Measurements from ENCODE around the gene C2CD4C.
"Not testable (repeated sequence)": the region's sequence is repeated elsewhere in the genome, so short reads cannot be mapped to it uniquely, and the experiment has no call there.

Gene C2CD4C, protein sequence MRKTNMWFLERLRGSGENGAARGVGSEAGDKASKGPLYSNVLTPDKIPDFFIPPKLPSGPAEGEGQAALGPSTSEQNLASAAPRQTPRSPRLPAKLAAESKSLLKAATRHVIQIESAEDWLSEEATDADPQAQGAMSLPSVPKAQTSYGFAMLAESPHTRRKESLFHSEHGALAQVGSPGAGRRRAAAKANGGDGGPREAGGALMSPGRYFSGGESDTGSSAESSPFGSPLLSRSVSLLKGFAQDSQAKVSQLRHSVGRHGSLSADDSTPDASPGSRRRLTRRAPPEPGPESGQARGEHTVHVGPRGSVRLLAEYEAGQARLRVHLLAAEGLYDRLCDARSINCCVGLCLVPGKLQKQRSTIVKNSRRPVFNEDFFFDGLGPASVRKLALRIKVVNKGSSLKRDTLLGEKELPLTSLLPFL

GRCh38 chr19:408902-409515, at the start of gene C2CD4C:
C2CD4C (minus strand) TSS chr19:409147; CDS start chr19:408361, 786 bp downstream.
- DNase-seq (ENCODE audit: low read depth in 3 of 3): peak in 1 of 3 experiments; percentile 31

GRCh38 chr19:458091-459042, 49.4 kb upstream of the C2CD4C start:
- DNase-seq (ENCODE audit: low read depth in 3 of 3): no peak

DNA sequence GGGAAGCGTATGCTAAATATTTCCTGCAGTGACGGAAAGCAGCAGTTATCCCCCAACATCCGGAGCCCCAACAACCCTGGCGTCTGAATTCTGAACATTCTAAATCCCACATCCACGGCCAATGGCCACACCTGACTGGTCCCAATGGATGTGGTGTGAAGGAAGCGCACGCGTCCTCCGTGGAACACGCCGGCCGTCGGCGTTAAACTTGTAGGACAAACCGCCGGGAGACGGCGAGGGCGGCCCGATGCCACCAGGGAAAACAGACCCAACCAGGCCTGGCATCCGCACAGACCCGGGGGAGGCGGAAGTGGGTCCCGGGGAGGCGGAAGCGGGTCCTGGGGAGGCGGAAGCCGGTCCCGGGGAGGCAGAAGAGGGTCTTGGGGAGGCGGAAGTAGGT, 48.7 kb upstream of the C2CD4C start:
- no peak for DNase-seq (ENCODE audit: low read depth in 3 of 3)

DNA sequence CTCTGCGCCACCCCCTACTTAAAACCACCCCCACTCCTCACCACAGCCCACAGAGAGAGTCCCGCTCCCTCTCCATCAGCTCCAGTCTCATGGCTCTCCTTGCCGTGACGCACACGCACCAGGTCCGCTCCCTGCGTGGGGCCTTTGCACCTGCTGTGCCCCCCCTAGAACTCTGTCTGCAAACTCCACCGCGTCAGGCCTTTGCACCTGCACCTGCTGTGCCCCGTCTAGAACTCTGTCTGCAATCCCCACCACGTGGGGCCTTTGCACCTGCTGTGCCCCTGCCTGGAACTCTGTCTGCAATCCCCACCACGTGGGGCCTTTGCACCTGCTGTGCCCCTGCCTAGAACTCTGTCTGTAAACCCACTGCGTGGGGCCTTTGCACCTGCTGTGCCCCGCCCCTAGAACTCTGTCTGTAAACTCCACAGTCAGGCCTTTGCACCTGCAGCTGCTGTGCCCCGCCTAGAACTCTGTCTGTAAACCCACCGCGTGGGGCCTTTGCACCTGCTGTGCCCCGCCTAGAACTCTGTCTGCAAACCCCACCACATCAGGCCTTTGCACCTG, 47.7 kb upstream of the C2CD4C start:
- DNase-seq (ENCODE audit: low read depth in 3 of 3): no peak

- DNase-seq (ENCODE audit: low read depth in 3 of 3): no peak
Observed at GRCh38 chr19:455851-456546, 47.1 kb upstream of the C2CD4C start.

DNA sequence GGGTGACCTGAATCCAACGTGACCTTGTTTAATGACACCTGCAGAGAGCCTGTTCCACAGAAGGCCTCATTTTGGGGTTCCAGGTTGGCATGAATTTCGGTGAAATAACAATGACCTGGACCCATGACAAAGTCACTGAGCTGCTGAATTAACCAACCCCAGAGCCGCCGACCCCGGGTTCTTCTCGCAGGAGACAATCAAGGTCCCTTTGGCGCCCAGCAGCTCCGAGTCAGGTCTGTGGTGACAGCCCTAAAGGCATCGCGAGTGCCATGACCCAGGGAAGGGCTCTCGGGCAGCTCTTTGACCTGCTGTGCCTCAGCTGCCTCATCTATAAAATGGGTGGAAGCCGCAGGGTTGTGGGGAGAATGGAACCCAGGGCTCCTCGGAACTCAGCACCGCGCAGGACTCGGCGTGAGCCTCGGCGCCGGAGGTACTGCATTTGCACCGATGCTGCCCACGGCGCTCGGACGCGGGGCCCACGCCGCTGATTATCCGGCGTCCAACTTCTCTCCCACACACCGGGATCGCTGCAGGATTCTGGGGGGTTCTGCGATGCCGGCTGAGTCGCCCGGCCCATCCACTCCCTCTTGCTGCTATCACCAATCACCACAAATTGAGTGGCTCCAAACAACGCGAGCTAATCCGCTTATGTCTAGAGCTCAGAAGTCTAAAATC, 46.2 kb upstream of the C2CD4C start:
- DNase-seq (ENCODE audit: low read depth in 3 of 3): no peak

DNA sequence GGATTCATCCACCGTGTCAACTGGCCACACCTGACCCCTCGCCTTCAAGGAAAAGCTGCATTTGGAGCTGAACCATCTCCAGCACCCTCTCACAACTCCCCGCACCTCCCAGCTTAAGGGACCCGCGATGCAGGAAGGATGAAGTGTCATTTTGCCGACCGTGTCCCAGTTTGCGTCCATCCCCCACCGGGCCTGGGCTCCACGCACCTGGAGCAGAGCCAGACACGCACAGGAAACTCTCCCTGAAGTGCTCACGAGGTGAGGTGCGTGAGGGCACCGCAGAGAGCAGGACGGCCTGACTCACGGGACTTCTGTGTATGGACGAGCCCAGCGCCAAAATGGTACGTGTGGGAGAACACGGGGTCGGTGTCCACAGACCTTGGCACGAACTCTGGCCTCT, 44.7 kb upstream of the C2CD4C start:
- no peak for DNase-seq (ENCODE audit: low read depth in 3 of 3)

- DNase-seq (ENCODE audit: low read depth in 3 of 3): no peak
Observed at GRCh38 chr19:452829-453228, 43.9 kb upstream of the C2CD4C start.

DNA sequence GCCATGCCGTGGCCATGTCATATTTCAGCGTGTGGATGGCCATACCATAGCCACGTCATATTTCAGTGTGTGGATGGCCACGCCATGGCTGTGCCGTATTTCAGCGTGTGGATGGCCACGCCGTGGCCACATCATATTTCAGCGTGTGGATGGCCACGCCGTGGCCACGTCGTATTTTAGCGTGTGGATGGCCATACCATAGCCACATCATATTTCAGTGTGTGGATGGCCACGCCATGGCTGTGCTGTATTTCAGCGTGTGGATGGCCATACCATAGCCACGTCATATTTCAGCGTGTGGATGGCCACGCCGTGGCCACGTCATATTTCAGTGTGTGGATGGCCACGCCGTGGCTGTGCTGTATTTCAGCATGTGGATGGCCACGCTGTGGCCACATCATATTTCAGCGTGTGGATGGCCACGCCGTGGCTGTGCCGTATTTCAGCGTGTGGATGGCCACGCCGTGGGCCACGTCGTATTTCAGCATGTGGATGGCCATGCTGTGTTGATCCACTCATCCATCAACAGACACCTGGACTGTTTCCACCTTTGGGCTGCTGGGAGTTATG, 42.0 kb upstream of the C2CD4C start:
- not testable (repeated sequence) for DNase-seq (ENCODE audit: low read depth in 3 of 3)

DNA sequence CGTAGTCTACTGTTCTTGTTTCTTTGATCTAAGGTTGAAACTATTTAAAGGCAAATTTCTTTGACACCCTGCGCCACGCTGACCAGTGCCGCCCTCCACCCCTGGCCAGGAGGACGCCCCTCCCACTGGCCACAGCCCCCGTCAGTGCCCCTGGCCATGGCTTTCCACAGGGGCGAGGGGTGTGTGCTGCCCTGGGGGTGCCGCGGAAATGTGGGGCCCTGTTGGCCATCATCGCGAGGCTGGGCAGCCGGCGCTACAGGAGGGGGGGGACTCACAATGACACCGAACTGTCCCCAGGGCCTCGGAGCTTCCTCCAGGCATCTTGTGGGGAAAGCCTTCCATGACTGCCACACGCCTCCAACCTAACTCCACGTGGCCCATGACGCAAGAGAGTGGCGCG, 41.0 kb upstream of the C2CD4C start:
- no peak for DNase-seq (ENCODE audit: low read depth in 3 of 3)

DNA sequence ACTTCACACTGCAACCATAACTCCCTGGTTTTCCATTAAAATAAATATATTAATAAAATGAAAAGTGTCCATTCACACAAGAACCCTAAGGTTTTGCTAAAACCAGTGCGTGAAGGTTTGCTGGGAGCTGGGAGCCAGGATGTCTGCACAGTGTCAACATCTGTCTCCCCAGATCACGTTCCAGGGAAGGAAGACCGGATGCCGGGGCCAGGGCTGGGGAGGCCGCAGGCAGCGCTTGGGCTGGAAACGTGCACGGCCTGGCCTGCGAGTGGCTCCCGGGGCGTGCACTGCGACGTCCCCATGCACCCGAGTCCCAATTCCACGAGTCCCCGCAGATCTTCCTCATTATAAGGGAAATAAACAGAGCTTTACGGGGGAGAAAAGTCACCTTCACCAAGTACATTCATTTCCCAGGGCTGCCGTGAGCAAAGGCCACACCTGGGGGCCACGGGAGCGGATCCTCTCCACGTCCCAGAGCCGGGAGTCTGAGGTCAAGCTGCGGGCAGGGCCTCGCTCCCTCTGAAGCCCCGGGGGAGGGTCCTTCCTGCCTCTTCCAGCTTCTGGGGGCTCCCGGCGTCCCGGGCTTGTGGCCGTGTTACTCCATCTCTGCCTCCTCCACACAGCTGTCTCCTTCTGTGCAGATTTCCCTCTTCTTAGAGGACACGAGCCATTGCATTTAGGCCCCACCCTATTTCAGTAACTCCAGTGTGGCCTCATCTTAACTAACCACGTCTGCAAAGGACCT, 39.0 kb upstream of the C2CD4C start:
- DNase-seq (ENCODE audit: low read depth in 3 of 3): no peak

- DNase-seq (ENCODE audit: low read depth in 3 of 3): no peak
Observed at GRCh38 chr19:447064-447426, 38.1 kb upstream of the C2CD4C start.

GRCh38 chr19:444677-445210, 35.8 kb upstream of the C2CD4C start:
- no peak for DNase-seq (ENCODE audit: low read depth in 3 of 3)

DNA sequence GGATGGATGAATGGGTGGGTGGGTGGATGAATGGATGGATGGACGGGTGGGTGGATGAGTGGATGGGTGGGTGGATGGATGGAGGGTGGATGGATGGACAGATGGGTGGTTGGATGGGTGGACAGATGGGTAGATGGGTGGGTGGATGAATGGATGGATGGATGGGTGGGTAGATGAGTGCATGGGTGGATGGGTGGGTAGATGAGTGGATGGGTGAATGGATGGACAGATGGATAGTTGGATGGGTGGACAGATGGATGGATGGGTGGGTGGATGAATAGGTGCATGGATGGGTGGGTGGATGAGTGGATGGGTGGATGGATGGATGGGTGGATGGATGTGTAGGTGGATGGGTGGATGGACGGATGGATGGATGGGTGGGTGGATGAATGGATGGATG, 34.1 kb upstream of the C2CD4C start:
- DNase-seq (ENCODE audit: low read depth in 3 of 3): no peak

DNA sequence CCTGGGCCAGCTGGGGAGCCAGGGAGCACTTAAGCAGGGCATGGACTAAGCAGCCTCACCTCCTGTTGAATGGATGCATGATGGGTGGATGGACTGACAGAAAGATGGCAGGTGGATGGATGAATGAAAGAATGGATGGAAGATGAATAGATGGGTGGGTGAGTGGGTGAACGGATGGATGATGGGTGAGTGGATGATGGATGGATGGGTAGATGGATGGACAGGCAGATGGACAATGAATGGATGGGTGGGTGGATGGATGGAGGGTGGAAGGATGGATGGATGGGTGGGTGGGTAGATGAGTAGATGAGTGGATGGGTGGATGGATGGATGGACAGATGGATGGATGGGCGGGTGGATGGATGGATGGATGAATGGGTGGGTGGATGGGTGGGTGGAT, 33.1 kb upstream of the C2CD4C start:
- no peak for DNase-seq (ENCODE audit: low read depth in 3 of 3)

DNA sequence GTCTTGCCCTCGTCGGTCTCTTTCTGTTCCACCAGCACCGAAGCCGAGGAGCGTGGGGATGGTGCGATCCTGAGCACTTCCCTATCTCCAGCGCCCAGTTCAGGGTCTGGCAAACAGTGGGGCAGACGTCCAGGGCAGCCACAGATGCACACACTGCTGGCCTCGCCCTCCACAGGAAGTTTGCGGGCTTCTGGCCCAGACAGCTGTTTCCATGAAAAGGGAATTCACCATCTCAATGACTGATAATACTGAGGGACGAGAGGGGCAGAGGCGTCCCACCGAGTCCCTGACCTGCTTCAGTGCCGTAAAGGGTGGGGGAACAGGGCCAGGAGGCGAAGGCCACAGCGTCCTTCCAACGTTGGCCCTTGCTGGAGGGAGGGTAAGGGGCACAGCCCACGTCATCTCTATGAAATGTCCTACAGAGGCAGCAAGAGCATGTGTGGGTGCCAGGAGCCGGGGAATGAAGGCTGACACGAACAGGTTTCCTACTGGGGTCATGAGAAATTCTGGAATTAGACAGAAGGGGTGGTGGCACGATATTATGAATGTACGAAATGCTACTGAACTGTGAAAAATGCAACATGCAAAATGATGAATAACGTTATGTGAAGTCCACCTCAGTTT, 32.4 kb upstream of the C2CD4C start:
- no peak for DNase-seq (ENCODE audit: low read depth in 3 of 3)

- no peak for DNase-seq (ENCODE audit: low read depth in 3 of 3)
Observed at GRCh38 chr19:440391-441212, 31.7 kb upstream of the C2CD4C start.
